Measurements from ENCODE around the gene DPP7.

GRCh38 chr9:137077010-137077747 is 37.4 kb downstream of the DPP7 start, which contains the start of gene UAP1L1:
- no peak for TF ChIP-seq CTCF (IDR thresholded peaks at IDR 0.05; ENCODE audit: insufficient read depth, low read length)
- no peak for TF ChIP-seq REST (IDR thresholded peaks at IDR 0.05; ENCODE audit: insufficient replicate concordance, low read depth)

Data from HL-60 (cell line).